GM12891 (cell line): ENCODE results near the gene QSOX2.

Source experiments
- DNase-seq: peaks from one replicate; pipeline ENCODE4 v3.0.0; 2011; ENCODE audit warnings: low spot score; ENCODE audit not compliant: insufficient read length
- FAIRE-seq: peaks from 2 replicates; lab custom pipeline; 2011; peaks lifted over from hg19 to GRCh38; lab: Jason Lieb, UNC
- PAX5 ChIP-seq: IDR thresholded peaks from 2 replicates; pipeline ENCODE4 v1.6.1; 2011; ENCODE audit warnings: low read length, moderate library complexity, mild to moderate bottlenecking; ENCODE audit not compliant: insufficient read depth, severe bottlenecking
- POLR2A ChIP-seq: IDR thresholded peaks from 2 replicates; pipeline ENCODE4 v1.6.1; 2011; ENCODE audit warnings: low read depth, low read length, control low read depth
- POLR2AphosphoS5 ChIP-seq: IDR thresholded peaks from 2 replicates; pipeline ENCODE4 v1.6.1; 2011; ENCODE audit warnings: low read depth, low read length, control low read depth
- POU2F2 ChIP-seq: IDR thresholded peaks from 2 replicates; pipeline ENCODE4 v1.6.1; 2011; ENCODE audit warnings: low read depth, mild to moderate bottlenecking, control low read depth, low read length, moderate library complexity
- SPI1 ChIP-seq: IDR thresholded peaks from 2 replicates; pipeline ENCODE4 v1.6.1; 2011; ENCODE audit warnings: low read depth, low read length, control low read depth
- TAF1 ChIP-seq: IDR thresholded peaks from 2 replicates; pipeline ENCODE4 v1.6.1; 2011; ENCODE audit warnings: low read depth, low read length, control low read depth

QSOX2 gene

DNA sequence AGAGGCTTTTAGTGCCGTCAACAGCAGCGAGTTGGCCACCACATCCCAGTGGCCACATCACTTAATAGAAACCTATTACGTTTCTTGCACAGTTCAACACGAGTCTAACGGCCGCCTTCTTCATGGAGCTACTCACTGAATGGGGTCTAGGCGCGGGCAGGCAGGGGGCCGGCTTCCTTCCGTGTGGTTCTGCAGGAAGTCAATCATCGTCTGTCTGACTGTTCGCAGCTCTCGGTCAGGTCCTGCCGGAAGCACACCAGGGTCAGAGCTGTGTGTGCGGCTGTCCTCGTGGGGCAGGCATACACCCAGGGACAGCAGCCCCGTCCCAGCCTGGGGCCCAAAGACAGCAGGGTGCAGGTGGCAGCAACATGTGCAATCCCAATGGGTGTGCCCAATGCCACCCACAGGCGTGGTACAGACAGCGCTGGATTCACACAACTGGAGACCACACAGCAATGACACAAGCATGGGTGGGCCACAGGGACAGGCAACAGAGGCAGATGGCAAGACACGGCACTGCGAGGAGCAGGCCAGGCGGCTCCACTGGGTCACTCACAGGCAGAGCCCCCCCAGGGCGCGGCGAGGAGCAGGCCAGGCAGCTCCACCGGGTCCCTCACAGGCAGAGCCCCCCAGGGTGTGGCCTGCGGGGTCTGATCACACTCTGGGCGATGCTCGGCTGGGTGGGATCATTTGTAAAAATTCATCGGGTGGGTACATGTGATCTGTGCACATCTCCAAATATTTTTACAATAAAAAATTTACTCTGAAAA is 21.6 kb downstream of the QSOX2 start:
- no peak for DNase-seq
- no peak for TF ChIP-seq PAX5
- TF ChIP-seq SPI1 = no peak
- no peak for TF ChIP-seq POU2F2
- TF ChIP-seq TAF1 = no peak
- no peak for TF ChIP-seq POLR2A
- no peak for TF ChIP-seq POLR2AphosphoS5
- FAIRE-seq = peak; percentile 48

DNA sequence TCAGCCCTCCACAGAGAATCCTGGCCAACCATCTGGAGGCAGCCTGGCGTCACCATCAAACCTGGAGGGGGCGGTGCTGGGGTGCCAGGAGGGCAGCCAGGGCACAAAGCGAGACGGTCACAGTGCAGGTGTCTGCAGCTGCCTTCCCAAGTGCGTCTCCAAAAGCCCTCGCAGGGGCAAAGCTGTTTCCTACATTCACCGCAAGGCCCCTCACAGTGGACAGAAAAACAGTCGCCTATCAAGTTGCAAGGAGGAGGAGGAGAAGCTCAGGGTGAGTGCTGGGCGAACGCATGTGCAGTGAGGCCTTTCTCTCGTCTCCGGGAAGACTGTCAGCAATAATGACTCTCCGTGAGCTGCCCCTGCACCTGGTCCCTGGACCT is 22.7 kb downstream of the QSOX2 start:
- FAIRE-seq (no peak), DNase-seq (no peak)
- no peak for TF ChIP-seq TAF1
- no peak for TF ChIP-seq PAX5
- TF ChIP-seq POLR2A = no peak
- TF ChIP-seq POU2F2 = no peak
- TF ChIP-seq POLR2AphosphoS5 = no peak
- TF ChIP-seq SPI1 = no peak

DNA sequence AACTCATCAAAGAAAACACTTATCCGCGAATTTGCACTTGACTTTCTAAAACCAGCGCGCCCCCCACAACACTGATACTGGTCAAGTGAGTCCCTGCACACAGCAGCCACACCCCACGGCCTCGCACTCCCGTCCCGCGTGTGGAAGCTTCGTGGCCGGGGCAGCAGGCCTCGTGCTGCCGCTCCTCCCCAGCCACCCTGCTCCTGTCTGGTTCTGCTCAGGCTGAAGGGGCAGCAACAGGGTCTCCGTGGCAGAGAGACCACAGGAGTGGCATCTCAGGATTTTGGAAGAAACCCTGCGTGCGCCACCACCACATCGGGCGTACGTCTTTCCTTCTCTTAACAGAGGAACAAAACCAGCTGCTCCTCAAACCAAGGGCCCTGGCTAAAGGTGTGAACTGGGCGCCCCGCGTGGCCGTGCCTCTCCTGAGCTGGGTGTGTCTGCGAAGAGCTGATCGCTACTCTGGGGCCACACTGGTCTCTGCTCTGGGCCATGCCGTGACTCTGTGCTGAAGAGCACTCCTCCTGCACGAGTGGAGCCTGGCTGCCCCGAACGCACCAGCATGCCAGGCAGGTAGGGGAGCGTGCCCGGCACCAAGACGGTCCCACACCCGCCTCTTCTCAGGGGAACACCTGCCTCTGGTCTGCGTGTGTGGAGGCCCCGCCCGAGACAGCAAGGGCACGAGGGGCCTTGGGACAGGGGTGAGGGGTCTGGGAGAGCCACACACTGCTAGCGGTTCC is 23.3 kb downstream of the QSOX2 start:
- DNase-seq (no peak), FAIRE-seq (peak; percentile 31)

DNA sequence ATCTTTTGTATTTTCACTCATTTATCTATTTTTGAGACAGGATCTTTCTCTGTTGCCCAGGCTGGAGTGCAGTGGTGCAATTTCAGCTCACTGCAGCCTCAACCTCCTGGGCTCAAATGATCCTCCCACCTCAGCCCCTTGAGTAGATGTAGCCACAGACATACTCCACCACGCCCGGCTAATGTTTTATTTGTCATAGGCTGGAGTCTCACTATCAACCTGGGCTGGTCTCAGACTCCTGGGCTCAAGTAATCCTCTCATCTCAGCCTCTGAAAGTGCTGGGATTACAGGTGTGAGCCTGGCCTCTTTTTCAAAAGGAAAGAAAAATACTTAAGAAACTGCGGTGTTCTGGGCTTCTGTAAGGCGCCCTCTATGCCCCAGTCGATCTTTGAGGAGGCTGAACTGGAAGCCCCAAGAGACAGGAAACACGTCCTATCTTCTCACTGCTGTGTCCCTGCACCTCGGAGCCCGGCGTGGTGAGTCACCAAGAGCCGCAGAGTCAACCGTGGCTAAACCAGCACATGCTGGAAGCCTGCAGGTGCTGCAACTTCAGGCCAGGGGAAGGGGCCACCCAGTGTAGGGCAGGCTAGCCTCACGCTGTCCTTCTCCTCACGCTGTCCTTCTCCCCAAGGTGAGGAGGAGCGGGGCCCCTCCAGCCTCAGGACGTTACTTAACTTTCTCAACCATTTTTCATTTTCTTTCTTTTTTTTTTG is 25.4 kb downstream of the QSOX2 start:
- TF ChIP-seq TAF1 = no peak
- TF ChIP-seq POLR2A = no peak
- no peak for TF ChIP-seq SPI1
- TF ChIP-seq POU2F2 = no peak
- no peak for TF ChIP-seq PAX5
- DNase-seq = no peak
- FAIRE-seq = no peak

More for the DNA sequence above, 23.3 kb downstream of the QSOX2 start:
- TF ChIP-seq SPI1 (no peak), POU2F2 (no peak), PAX5 (no peak), TAF1 (no peak), POLR2AphosphoS5 (no peak), POLR2A (no peak)

DNA sequence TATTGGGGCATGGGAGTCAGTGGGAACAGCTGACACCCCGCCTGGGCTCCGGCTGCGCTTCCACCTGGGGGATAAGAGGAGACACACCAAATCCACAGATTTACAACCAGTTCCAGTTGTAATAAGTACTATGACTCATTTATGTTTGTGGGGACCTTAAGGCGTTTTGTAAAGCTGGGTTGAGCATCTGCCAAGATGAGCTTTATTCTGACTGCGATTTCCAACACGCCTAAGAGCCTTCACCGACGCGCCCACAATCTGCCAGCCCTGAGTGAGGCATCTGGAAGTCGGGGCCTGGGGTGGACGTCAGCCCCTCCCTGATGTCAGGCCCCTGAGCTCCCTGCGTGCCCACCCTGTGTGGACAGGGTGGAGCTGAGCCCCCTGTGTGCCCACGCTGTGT is 26.3 kb downstream of the QSOX2 start:
- FAIRE-seq (no peak), DNase-seq (no peak)
- TF ChIP-seq PAX5 = no peak
- no peak for TF ChIP-seq SPI1
- no peak for TF ChIP-seq POLR2A
- no peak for TF ChIP-seq POLR2AphosphoS5
- no peak for TF ChIP-seq TAF1
- TF ChIP-seq POU2F2 = no peak

DNA sequence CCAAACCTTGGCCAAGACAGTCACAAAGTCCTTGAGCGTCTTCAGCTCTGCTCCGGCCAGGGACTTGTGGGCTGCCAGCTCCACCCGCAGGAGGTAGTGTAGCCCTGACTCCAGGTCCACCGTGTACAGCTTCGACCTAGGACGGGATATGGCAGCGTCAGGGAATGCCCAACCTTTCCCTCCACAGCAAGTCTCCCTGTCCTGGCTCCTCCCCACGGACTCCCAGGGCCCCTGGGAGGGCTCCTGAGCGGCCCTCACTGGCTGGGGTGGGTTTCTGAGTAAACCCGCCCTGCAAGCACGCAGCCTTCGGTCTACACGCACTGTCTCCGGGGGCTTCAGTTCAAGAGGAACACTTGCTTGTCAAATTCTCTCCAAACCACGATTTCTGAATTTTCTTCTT is 26.9 kb downstream of the QSOX2 start:
- no peak for TF ChIP-seq SPI1
- TF ChIP-seq POU2F2 = no peak
- no peak for TF ChIP-seq PAX5
- TF ChIP-seq POLR2AphosphoS5 = no peak
- no peak for TF ChIP-seq TAF1
- no peak for TF ChIP-seq POLR2A
- no peak for DNase-seq
- FAIRE-seq = no peak

DNA sequence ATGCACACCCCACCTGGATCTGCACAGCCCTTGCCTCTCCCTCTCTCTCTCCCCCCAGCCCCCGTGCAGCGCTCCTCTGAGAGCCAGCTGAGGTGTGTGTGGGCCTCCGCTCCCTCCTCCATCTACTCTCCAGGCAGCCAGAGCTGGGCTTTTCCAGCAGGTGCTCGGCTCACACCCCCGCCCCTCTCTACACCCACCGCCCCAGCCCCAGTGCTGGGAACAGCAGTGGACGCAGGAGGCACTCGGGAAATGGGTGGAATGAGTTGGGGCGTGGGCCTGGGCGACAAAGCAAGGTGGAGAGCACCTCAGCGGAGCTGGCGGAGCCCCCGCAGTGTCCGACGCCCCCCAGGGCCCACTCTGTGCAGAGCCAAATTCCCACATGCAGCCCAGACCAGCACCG is 27.3 kb downstream of the QSOX2 start:
- DNase-seq (no peak), FAIRE-seq (no peak)
- no peak for TF ChIP-seq POU2F2
- TF ChIP-seq SPI1 = no peak
- no peak for TF ChIP-seq PAX5
- TF ChIP-seq POLR2A = no peak
- TF ChIP-seq POLR2AphosphoS5 = no peak
- no peak for TF ChIP-seq TAF1

DNA sequence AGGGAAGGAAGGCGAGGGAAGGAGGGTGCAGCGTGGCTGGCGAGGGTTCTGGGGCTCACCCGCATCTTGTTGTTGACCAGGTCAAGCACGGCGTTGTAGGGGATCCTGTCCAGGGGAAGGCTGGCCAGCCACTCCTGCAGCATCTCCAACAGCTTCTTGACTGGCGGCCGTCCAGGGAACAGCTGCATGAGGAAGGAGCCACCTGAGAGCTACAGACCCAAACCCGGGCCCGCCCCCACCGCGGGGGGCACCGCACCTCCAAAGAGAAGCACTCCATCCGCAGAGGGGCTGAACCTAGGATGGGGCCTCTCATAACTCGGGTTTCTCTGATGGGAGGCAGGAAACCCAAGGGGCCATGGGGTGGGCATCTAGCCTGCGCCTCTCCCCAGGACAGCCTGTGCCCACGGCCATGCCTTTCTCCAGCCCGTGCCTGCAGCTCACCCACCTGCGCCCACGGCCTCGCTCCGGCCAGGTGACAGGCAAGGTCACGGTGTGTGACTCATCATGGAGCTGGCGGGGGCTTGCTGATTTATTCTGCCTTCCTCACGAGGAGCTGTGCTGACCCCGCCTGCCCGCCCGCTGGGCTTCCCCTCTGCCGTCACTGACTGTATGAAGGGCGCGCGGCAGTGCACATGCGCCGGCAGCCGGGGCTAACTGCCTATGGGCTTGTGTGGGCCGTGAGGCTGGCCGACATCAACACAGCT is 28.9 kb downstream of the QSOX2 start:
- DNase-seq = no peak
- no peak for TF ChIP-seq POLR2A
- TF ChIP-seq SPI1 = no peak
- no peak for TF ChIP-seq TAF1
- TF ChIP-seq POU2F2 = no peak
- TF ChIP-seq POLR2AphosphoS5 = no peak
- TF ChIP-seq PAX5 = no peak
- no peak for FAIRE-seq

DNA sequence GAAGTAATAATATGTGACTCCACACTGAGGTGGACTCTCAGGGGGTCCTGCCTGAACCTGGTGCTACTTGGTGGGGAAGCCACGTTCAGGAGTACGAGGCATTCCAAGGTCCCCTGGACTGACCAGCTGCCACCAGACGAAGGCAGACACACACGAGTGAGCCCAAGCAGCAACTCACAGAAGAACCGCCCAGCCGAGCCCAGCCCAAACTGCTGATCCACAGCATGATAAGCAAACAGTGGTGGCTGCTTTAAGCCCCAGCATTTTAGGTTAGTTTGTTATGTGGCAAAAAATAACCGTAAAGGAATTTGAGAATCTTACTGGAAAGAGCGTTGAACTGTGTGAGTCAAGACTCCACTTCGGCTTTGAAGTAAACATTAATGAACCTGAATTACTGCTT is 31.9 kb downstream of the QSOX2 start:
- no peak for FAIRE-seq
- TF ChIP-seq TAF1 (no peak), POLR2AphosphoS5 (no peak), POLR2A (no peak), POU2F2 (no peak), SPI1 (no peak), PAX5 (no peak)

More for the DNA sequence above, 31.9 kb downstream of the QSOX2 start:
- no peak for DNase-seq
